Activated CD8-positive, alpha-beta T cell treated with anti-CD3 and anti-CD28 coated beads for 36 hours (primary cell): ENCODE measurements around the gene CADM4. TPM values are rescaled to one million over a fixed set of nuclear protein-coding genes. Genes with fewer than 3 reads are reported as not detected.

Source experiments
- ATAC-seq: fragments of 200-7000 bp; cut with Tn5 transposase; one replicate; pipeline ENCODE4 v1.10.0; 2021; ENCODE audit warnings: mild to moderate bottlenecking, moderate library complexity
- CTCF ChIA-PET: fragments of 350-600 bp; sonication (Branson Sonifier 250); formaldehyde crosslinking; loops from one replicate; lab custom pipeline; 2021; ENCODE audit warnings: antibody characterized with exemption; lab: Charles Lee
- POLR2A ChIA-PET: fragments of 350-600 bp; sonication (Branson Sonifier 250); formaldehyde crosslinking; loops from one replicate; lab custom pipeline; 2021; ENCODE audit warnings: antibody characterized with exemption; lab: Charles Lee
- DNase-seq: peaks from one replicate; pipeline ENCODE4 v3.0.0-alpha.2; 2020
- H3K27ac Mint-ChIP-seq: one replicate; pipeline ENCODE4 v1.8.0; 2021; ENCODE audit warnings: mild to moderate bottlenecking, mixed read lengths
- H3K27me3 Mint-ChIP-seq: one replicate; pipeline ENCODE4 v1.8.0; 2021; ENCODE audit warnings: mixed read lengths
- H3K36me3 Mint-ChIP-seq: one replicate; pipeline ENCODE4 v1.8.0; 2021; ENCODE audit warnings: low read depth, mixed read lengths
- H3K4me1 Mint-ChIP-seq: one replicate; pipeline ENCODE4 v1.8.0; 2021; ENCODE audit warnings: low read depth, mixed read lengths
- H3K4me3 Mint-ChIP-seq: one replicate; pipeline ENCODE4 v1.8.0; 2021; ENCODE audit warnings: mild to moderate bottlenecking, moderate library complexity, mixed read lengths
- H3K9me3 Mint-ChIP-seq: one replicate; pipeline ENCODE4 v1.8.0; 2021; ENCODE audit warnings: mixed read lengths
- CTCF ChIP-seq: fragments of 200-600 bp; IDR thresholded peaks from one replicate; pipeline ENCODE4 v1.8.0; 2022; ENCODE audit warnings: antibody characterized with exemption, mild to moderate bottlenecking
- intact Hi-C: fragments of 100-400 bp; cut with micrococcal nuclease; formaldehyde crosslinking; loops from one replicate; pipeline ENCODE4 v1.10.0; 2022
- total RNA-seq, 2 experiments: library from RNA; stranded (reverse); gene quantifications; one replicate each; pipeline ENCODE4 v1.2.3, GENCODE V29; 2021

The CADM4 gene
- total RNA-seq, 2 experiments from 2014 or later, result 0.22 to 0.38 TPM

GRCh38 chr19:43575955-43576878 lies 63.4 kb downstream of the CADM4 start:
- Mint-ChIP-seq H3K27me3 (no peaks in the 10 kb centered on the region), H3K27ac (peak overlapping the region; percentile 63), H3K4me1 (peaks cover 37% of the 10 kb centered on the region), H3K36me3 (peaks cover 8% of the 10 kb centered on the region), H3K9me3 (no peaks in the 10 kb centered on the region), H3K4me3 (peak overlapping the region; percentile 96)
- intact Hi-C loops, result no loop called here
- TF ChIP-seq CTCF, result no peak
- POLR2A ChIA-PET, result interaction anchor here (0.6 kb wide), 1 partner anchor 49 kb away, joined by 4 read pairs; no protein-coding TSS in a partner anchor
- ATAC-seq (no peak), DNase-seq (no peak)
- CTCF ChIA-PET, result interaction anchor here (1.8 to 5.9 kb wide), 3 partner anchors 13 to 22 kb away, joined by 5 to 62 read pairs (median 57); partner anchors contain the start of genes IRGQ and ZNF576

GRCh38 chr19:43575156-43575950 lies 64.3 kb downstream of the CADM4 start, which contains the start of the genes PINLYP and XRCC1:
Gene PINLYP (plus strand): TSS chr19:43575801. CDS start chr19:43577192, 1,391 bp downstream.
Gene XRCC1 (minus strand): TSS chr19:43575527. CDS start chr19:43575458, 69 bp downstream.
- peaks cover 8% of the 10 kb centered on the region for H3K36me3 Mint-ChIP-seq
- H3K4me1 Mint-ChIP-seq, result peaks cover 37% of the 10 kb centered on the region
- H3K4me3 Mint-ChIP-seq, result peak within 1 kb of the TSS; percentile 96
- intact Hi-C loops, result no loop called here
- POLR2A ChIA-PET, result interaction anchor here (0.5 to 3.2 kb wide), 8 partner anchors 11 to 476 kb away, joined by 3 to 20 read pairs (median 4); partner anchors contain the start of genes IRGQ, ZNF575 and ZNF576
- no peak for TF ChIP-seq CTCF
- DNase-seq (peak; percentile 99), ATAC-seq (peak; percentile 99)
- H3K27ac Mint-ChIP-seq, result peak within 1 kb of the TSS; percentile 94
- CTCF ChIA-PET, result interaction anchor here (1.8 to 5.9 kb wide), 3 partner anchors 14 to 21 kb away, joined by 5 to 62 read pairs (median 57); partner anchors contain the start of genes IRGQ and ZNF576
- no peaks in the 10 kb centered on the region for H3K27me3 Mint-ChIP-seq
- H3K9me3 Mint-ChIP-seq, result no peaks in the 10 kb centered on the region

GRCh38 chr19:43574424-43575155 lies 65.1 kb downstream of the CADM4 start:
- ChIA-PET POLR2A (interaction anchor here (0.8 to 3.2 kb wide), 6 partner anchors 11 to 42 kb away, joined by 3 to 20 read pairs (median 4); partner anchors contain the start of genes IRGQ, ZNF575 and ZNF576), CTCF (interaction anchor here (0.8 to 5.9 kb wide), 7 partner anchors 9 to 142 kb away, joined by 3 to 62 read pairs (median 5); partner anchors contain the start of genes IRGQ, ZNF575 and ZNF576)
- DNase-seq (no peak), ATAC-seq (no peak)
- no peaks in the 10 kb centered on the region for H3K27me3 Mint-ChIP-seq
- H3K9me3 Mint-ChIP-seq, result no peaks in the 10 kb centered on the region
- H3K36me3 Mint-ChIP-seq, result peaks cover 8% of the 10 kb centered on the region
- intact Hi-C loops, result no loop called here
- peak overlapping the region; percentile 94 for H3K27ac Mint-ChIP-seq
- no peak for TF ChIP-seq CTCF
- peaks cover 36% of the 10 kb centered on the region for H3K4me1 Mint-ChIP-seq
- peak overlapping the region; percentile 96 for H3K4me3 Mint-ChIP-seq

Other genes with a start within 250 kb of the CADM4 start
- not detected for gene TEX101, start 225.0 kb downstream of the CADM4 start, total RNA-seq
- 1 to 10 TPM; 4.4 to 4.9 TPM for gene LYPD3, start 174.2 kb downstream of the CADM4 start, total RNA-seq
- 10 to 100 TPM; 14.7 to 17.5 TPM for gene PHLDB3, start 135.1 kb downstream of the CADM4 start, total RNA-seq
- gene ETHE1, start 112.6 kb downstream of the CADM4 start, total RNA-seq, result 10 to 100 TPM; 50.9 to 57.1 TPM
- gene ZNF575, start 106.7 kb downstream of the CADM4 start, total RNA-seq, result 1 to 10 TPM; 1.2 to 2.0 TPM
- 10 to 100 TPM; 29.4 to 32.4 TPM for gene XRCC1, start 64.3 kb downstream of the CADM4 start, total RNA-seq
- 10 to 100 TPM in 1 of 2 experiments, 1 to 10 TPM in 1; 9.7 to 12.3 TPM for gene PINLYP, start 64.0 kb downstream of the CADM4 start, total RNA-seq
- gene IRGQ, start 43.7 kb downstream of the CADM4 start, total RNA-seq, result 10 to 100 TPM; 17.1 to 17.9 TPM
- 10 to 100 TPM in 1 of 2 experiments, 1 to 10 TPM in 1; 8.8 to 12.2 TPM for gene ZNF576, start 43.3 kb downstream of the CADM4 start, total RNA-seq
- gene SRRM5, start 27.8 kb downstream of the CADM4 start, total RNA-seq, result under 1 TPM; 0.41 to 0.54 TPM
- 10 to 100 TPM; 12.3 to 13.4 TPM for gene ZNF428, start 20.2 kb downstream of the CADM4 start, total RNA-seq
- 10 to 100 TPM; 11.1 to 13.3 TPM for gene PLAUR, start 30.3 kb upstream of the CADM4 start, total RNA-seq
- not detected for gene IRGC, start 76.2 kb upstream of the CADM4 start, total RNA-seq
- gene SMG9, start 115.1 kb upstream of the CADM4 start, total RNA-seq, result 10 to 100 TPM; 48.9 to 53.1 TPM
- gene KCNN4, start 141.1 kb upstream of the CADM4 start, total RNA-seq, result 10 to 100 TPM; 49.5 to 49.6 TPM
- under 1 TPM; 0.51 to 0.61 TPM for gene LYPD5, start 162.6 kb upstream of the CADM4 start, total RNA-seq
- gene ZNF283, start 187.5 kb upstream of the CADM4 start, total RNA-seq, result 1 to 10 TPM; 6.6 to 7.2 TPM
- 1 to 10 TPM; 2.1 to 2.7 TPM for gene ZNF404, start 244.1 kb upstream of the CADM4 start, total RNA-seq